GM19467 (cell line): Measurements from ENCODE around the gene RPS10.
"Not testable (repeated sequence)": the region's sequence is repeated elsewhere in the genome, so short reads cannot be mapped to it uniquely, and the experiment has no call there.

Experiments
- ATAC-seq: cut with Tn5 transposase; IDR thresholded peaks from one replicate; pipeline ENCODE4 v1.9.1; 2021; ENCODE audit warnings: mild to moderate bottlenecking, moderate library complexity; ENCODE audit not compliant: unreplicated experiment

Gene RPS10

GRCh38 chr6:34393966-34394305 lies 31.9 kb downstream of the RPS10 start:
- no peak for ATAC-seq

- no peak for ATAC-seq
These were observed 32.5 kb downstream of the RPS10 start for GRCh38 chr6:34393191-34393965.

GRCh38 chr6:34392497-34393190 lies 33.2 kb downstream of the RPS10 start, which contains the start of gene NUDT3:
Gene NUDT3, minus strand, starts transcription at chr6:34392669. Its CDS starts 307 bp downstream, at chr6:34392362.
- peak; percentile 80 for ATAC-seq

GRCh38 chr6:34391786-34392496 lies 33.9 kb downstream of the RPS10 start:
- ATAC-seq, result peak; percentile 27

- no peak for ATAC-seq
These were observed 34.4 kb downstream of the RPS10 start for GRCh38 chr6:34391473-34391785.

- ATAC-seq, result no peak
These were observed 35.1 kb downstream of the RPS10 start for GRCh38 chr6:34390531-34391472.

- ATAC-seq, result no peak
These were observed 36.8 kb downstream of the RPS10 start for GRCh38 chr6:34389034-34389433.

- no peak for ATAC-seq
These were observed 37.4 kb downstream of the RPS10 start for GRCh38 chr6:34388421-34388820.

GRCh38 chr6:34386316-34387137 lies 39.3 kb downstream of the RPS10 start:
- no peak for ATAC-seq

- ATAC-seq, result no peak
These were observed 40.1 kb downstream of the RPS10 start for GRCh38 chr6:34385793-34386195.

- no peak for ATAC-seq
These were observed 41.3 kb downstream of the RPS10 start for GRCh38 chr6:34384321-34385153.

GRCh38 chr6:34383656-34384320 lies 42.1 kb downstream of the RPS10 start:
- ATAC-seq, result no peak

- no peak for ATAC-seq
These were observed 42.7 kb downstream of the RPS10 start for GRCh38 chr6:34383161-34383631.

GRCh38 chr6:34381081-34381480 lies 44.8 kb downstream of the RPS10 start:
- no peak for ATAC-seq

GRCh38 chr6:34378470-34378869 lies 47.4 kb downstream of the RPS10 start:
- ATAC-seq, result no peak

- no peak for ATAC-seq
These were observed 47.9 kb downstream of the RPS10 start for GRCh38 chr6:34377984-34378383.

- not testable (repeated sequence) for ATAC-seq
These were observed 48.3 kb downstream of the RPS10 start for GRCh38 chr6:34377571-34377970.

- ATAC-seq, result no peak
These were observed 50.0 kb downstream of the RPS10 start for GRCh38 chr6:34375833-34376232.
